K562 (cell line): ENCODE measurements around the gene AKT1S1.

Source experiments
- BRD4 ChIP-seq: fragments of 200-600 bp; sonication (generic); IDR thresholded peaks from 2 replicates; pipeline ENCODE4 v1.6.1; 2017; ENCODE audit warnings: inconsistent platforms
- ZBTB34 ChIP-seq: fragments of 250-450 bp; sonication (Bioruptor Pico); IDR thresholded peaks from 2 replicates; pipeline ENCODE4 v1.8.0; 2021; ENCODE audit warnings: mild to moderate bottlenecking, moderate library complexity
- TF ChIP-seq, protein P1 (sequence below), 2 experiments: fragments of 450-650 bp in 1 of 2; sonication (generic) in 1 of 2; formaldehyde crosslinking in 1 of 2; IDR thresholded peaks; 2 replicates each; pipeline versions ENCODE4 v1.7.1 to v1.9.0; 2016 to 2022; ENCODE audit warnings: inconsistent platforms in 1 of 2, mild to moderate bottlenecking in 1 of 2, missing genetic modification reagents in 1 of 2

DNA sequence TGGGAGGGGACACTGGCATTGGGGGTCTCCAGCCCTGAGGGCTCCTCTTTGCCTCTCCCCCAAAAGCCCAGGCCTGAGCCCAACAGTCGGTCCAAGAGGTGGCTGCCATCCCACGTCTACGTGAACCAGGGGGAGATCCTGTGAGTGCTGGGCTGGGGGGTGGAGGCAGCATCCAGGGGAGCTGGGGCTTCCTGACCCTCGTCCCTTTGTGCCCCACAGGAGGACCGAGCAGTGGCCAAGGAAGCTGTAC is 19.4 kb downstream of the AKT1S1 start:
- TF ChIP-seq ZBTB34 (CRISPR knock-in tag) (no peak), BRD4 (no peak)
- TF ChIP-seq, protein P1, sequence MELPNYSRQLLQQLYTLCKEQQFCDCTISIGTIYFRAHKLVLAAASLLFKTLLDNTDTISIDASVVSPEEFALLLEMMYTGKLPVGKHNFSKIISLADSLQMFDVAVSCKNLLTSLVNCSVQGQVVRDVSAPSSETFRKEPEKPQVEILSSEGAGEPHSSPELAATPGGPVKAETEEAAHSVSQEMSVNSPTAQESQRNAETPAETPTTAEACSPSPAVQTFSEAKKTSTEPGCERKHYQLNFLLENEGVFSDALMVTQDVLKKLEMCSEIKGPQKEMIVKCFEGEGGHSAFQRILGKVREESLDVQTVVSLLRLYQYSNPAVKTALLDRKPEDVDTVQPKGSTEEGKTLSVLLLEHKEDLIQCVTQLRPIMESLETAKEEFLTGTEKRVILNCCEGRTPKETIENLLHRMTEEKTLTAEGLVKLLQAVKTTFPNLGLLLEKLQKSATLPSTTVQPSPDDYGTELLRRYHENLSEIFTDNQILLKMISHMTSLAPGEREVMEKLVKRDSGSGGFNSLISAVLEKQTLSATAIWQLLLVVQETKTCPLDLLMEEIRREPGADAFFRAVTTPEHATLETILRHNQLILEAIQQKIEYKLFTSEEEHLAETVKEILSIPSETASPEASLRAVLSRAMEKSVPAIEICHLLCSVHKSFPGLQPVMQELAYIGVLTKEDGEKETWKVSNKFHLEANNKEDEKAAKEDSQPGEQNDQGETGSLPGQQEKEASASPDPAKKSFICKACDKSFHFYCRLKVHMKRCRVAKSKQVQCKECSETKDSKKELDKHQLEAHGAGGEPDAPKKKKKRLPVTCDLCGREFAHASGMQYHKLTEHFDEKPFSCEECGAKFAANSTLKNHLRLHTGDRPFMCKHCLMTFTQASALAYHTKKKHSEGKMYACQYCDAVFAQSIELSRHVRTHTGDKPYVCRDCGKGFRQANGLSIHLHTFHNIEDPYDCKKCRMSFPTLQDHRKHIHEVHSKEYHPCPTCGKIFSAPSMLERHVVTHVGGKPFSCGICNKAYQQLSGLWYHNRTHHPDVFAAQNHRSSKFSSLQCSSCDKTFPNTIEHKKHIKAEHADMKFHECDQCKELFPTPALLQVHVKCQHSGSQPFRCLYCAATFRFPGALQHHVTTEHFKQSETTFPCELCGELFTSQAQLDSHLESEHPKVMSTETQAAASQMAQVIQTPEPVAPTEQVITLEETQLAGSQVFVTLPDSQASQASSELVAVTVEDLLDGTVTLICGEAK (IDR thresholded peaks at IDR 0.05), result no peak
- TF ChIP-seq, protein P1 (CRISPR knock-in tag; IDR thresholded peaks at IDR 0.05), result no peak
